HG02798 (cell line): ENCODE results near the gene UGT1A3.
"Not testable (repeated sequence)": the region's sequence is repeated elsewhere in the genome, so short reads cannot be mapped to it uniquely, and the experiment has no call there.

Experiments
- ATAC-seq: cut with Tn5 transposase; IDR thresholded peaks from one replicate; pipeline ENCODE4 v1.9.1; 2021; ENCODE audit warnings: mild to moderate bottlenecking; ENCODE audit not compliant: unreplicated experiment, poor library complexity

The UGT1A3 gene

GRCh38 chr2:233728723-233729301, at the start of gene UGT1A3:
TSS of gene UGT1A3 (plus strand) at chr2:233729042. CDS start at chr2:233729127, 85 bp downstream.
- ATAC-seq: no peak

- ATAC-seq: no peak
Observed at GRCh38 chr2:233679196-233679595, 49.6 kb upstream of the UGT1A3 start.

- no peak for ATAC-seq
Observed at GRCh38 chr2:233680361-233681045, 48.3 kb upstream of the UGT1A3 start.

GRCh38 chr2:233681521-233682099, 47.2 kb upstream of the UGT1A3 start, which contains the start of gene UGT1A7:
TSS of gene UGT1A7 (plus strand) at chr2:233681901. CDS start at chr2:233681938, 37 bp downstream.
- ATAC-seq: no peak

- ATAC-seq: no peak
Observed at GRCh38 chr2:233684640-233685039, 44.2 kb upstream of the UGT1A3 start.

GRCh38 chr2:233686928-233687327, 41.9 kb upstream of the UGT1A3 start:
- ATAC-seq: no peak

- ATAC-seq: no peak
Observed at GRCh38 chr2:233688341-233688740, 40.5 kb upstream of the UGT1A3 start.

- no peak for ATAC-seq
Observed at GRCh38 chr2:233689031-233689430, 39.8 kb upstream of the UGT1A3 start.

- no peak for ATAC-seq
Observed at GRCh38 chr2:233689501-233689900, 39.3 kb upstream of the UGT1A3 start.

GRCh38 chr2:233690444-233690843, 38.4 kb upstream of the UGT1A3 start:
- ATAC-seq: no peak

GRCh38 chr2:233691443-233692433, 37.1 kb upstream of the UGT1A3 start:
- no peak for ATAC-seq

GRCh38 chr2:233692648-233693047, 36.2 kb upstream of the UGT1A3 start, which contains the start of gene UGT1A6:
TSS of gene UGT1A6 (plus strand) at chr2:233692890. CDS start at chr2:233693005, 115 bp downstream.
- ATAC-seq: no peak

- ATAC-seq: no peak
Observed at GRCh38 chr2:233693963-233694362, 34.9 kb upstream of the UGT1A3 start.

- ATAC-seq: no peak
Observed at GRCh38 chr2:233698740-233699139, 30.1 kb upstream of the UGT1A3 start.

- ATAC-seq: no peak
Observed at GRCh38 chr2:233699424-233700027, 29.3 kb upstream of the UGT1A3 start.

- ATAC-seq: no peak
Observed at GRCh38 chr2:233700028-233700635, 28.7 kb upstream of the UGT1A3 start.

- ATAC-seq: not testable (repeated sequence)
Observed at GRCh38 chr2:233700842-233701241, 28.0 kb upstream of the UGT1A3 start.

GRCh38 chr2:233702238-233702637, 26.6 kb upstream of the UGT1A3 start:
- no peak for ATAC-seq

- ATAC-seq: no peak
Observed at GRCh38 chr2:233705911-233706506, 22.8 kb upstream of the UGT1A3 start.
